GM21360 (cell line): ENCODE data around the gene DNAI2.
"Not testable (repeated sequence)": the region's sequence is repeated elsewhere in the genome, so short reads cannot be mapped to it uniquely, and the experiment has no call there.

Experiments
- ATAC-seq: cut with Tn5 transposase; IDR thresholded peaks from one replicate; pipeline ENCODE4 v1.9.1; 2021; ENCODE audit warnings: mild to moderate bottlenecking, moderate library complexity; ENCODE audit not compliant: unreplicated experiment

The DNAI2 gene

GRCh38 chr17:74272731-74273201 lies 1.3 kb upstream of the DNAI2 start:
- no peak for ATAC-seq

GRCh38 chr17:74274709-74275340 lies 791 bp downstream of the DNAI2 start:
- ATAC-seq: no peak

GRCh38 chr17:74276051-74276476 lies 2.0 kb downstream of the DNAI2 start:
- no peak for ATAC-seq

- ATAC-seq: no peak
Observed at GRCh38 chr17:74276541-74277009, 2.5 kb downstream of the DNAI2 start.

GRCh38 chr17:74277935-74278334 lies 3.9 kb downstream of the DNAI2 start:
- ATAC-seq: no peak

GRCh38 chr17:74279617-74280016 lies 5.6 kb downstream of the DNAI2 start:
- not testable (repeated sequence) for ATAC-seq

GRCh38 chr17:74280093-74280513 lies 6.1 kb downstream of the DNAI2 start:
- ATAC-seq: no peak

- ATAC-seq: no peak
Observed at GRCh38 chr17:74281799-74282198, 7.8 kb downstream of the DNAI2 start.

- ATAC-seq: not testable (repeated sequence)
Observed at GRCh38 chr17:74282274-74282586, 8.2 kb downstream of the DNAI2 start.

- ATAC-seq: no peak
Observed at GRCh38 chr17:74282587-74283370, 8.7 kb downstream of the DNAI2 start.

- ATAC-seq: no peak
Observed at GRCh38 chr17:74283371-74283673, 9.3 kb downstream of the DNAI2 start.

- ATAC-seq: no peak
Observed at GRCh38 chr17:74287031-74287602, 13.1 kb downstream of the DNAI2 start.

GRCh38 chr17:74288785-74289184 lies 14.8 kb downstream of the DNAI2 start:
- ATAC-seq: no peak

- no peak for ATAC-seq
Observed at GRCh38 chr17:74289688-74290087, 15.7 kb downstream of the DNAI2 start.

- ATAC-seq: no peak
Observed at GRCh38 chr17:74290340-74290739, 16.3 kb downstream of the DNAI2 start.

GRCh38 chr17:74292495-74292894 lies 18.5 kb downstream of the DNAI2 start:
- ATAC-seq: no peak

GRCh38 chr17:74295625-74296547 lies 21.9 kb downstream of the DNAI2 start:
- ATAC-seq: no peak

- ATAC-seq: no peak
Observed at GRCh38 chr17:74296548-74296936, 22.5 kb downstream of the DNAI2 start.

GRCh38 chr17:74297941-74298340 lies 23.9 kb downstream of the DNAI2 start:
- no peak for ATAC-seq

- ATAC-seq: no peak
Observed at GRCh38 chr17:74298778-74299177, 24.7 kb downstream of the DNAI2 start.
